Fibroblast of mammary gland (primary cell): Measurements from ENCODE around the gene GRB10.

ENCODE experiments used
- DNase-seq: peaks from one replicate; pipeline ENCODE4 v3.0.0-alpha.2; 2010; ENCODE audit warnings: low read depth
- H3K4me3 ChIP-seq: 2 replicates; pipeline ENCODE4 v1.5.1; 2011; ENCODE audit warnings: low read depth, mild to moderate bottlenecking, low read length, moderate library complexity; ENCODE audit not compliant: control insufficient read depth
- CTCF ChIP-seq: conservative IDR thresholded peaks from 2 replicates; pipeline ENCODE4 v1.5.1; 2011; ENCODE audit warnings: low read depth, low read length, inconsistent platforms; ENCODE audit not compliant: control insufficient read depth, insufficient read depth

GRB10 gene

GRCh38 chr7:50631639-50632038 lies 151.1 kb downstream of the GRB10 start:
- H3K4me3 ChIP-seq = no peak overlapping the region
- TF ChIP-seq CTCF = no peak
- no peak for DNase-seq

- no peak for TF ChIP-seq CTCF
- no peak for DNase-seq
- no peak overlapping the region for H3K4me3 ChIP-seq
Observed at GRCh38 chr7:50631100-50631499, 151.6 kb downstream of the GRB10 start.

GRCh38 chr7:50629238-50629901 lies 153.3 kb downstream of the GRB10 start:
- TF ChIP-seq CTCF = no peak
- H3K4me3 ChIP-seq = no peak overlapping the region
- DNase-seq = no peak

- TF ChIP-seq CTCF = no peak
- no peak for DNase-seq
- H3K4me3 ChIP-seq = no peak overlapping the region
Observed at GRCh38 chr7:50628434-50629084, 154.1 kb downstream of the GRB10 start.

- DNase-seq = no peak
- TF ChIP-seq CTCF = no peak
- H3K4me3 ChIP-seq = no peak overlapping the region
Observed at GRCh38 chr7:50627824-50628361, 154.8 kb downstream of the GRB10 start.

GRCh38 chr7:50626286-50626685 lies 156.4 kb downstream of the GRB10 start:
- TF ChIP-seq CTCF = no peak
- no peak for DNase-seq
- H3K4me3 ChIP-seq = no peak overlapping the region
